NB4 (cell line): ENCODE results near the gene TTC19.
A peak's percentile ranks its signal among the peaks of the same experiment; 100 is the strongest.

ENCODE experiments used
- DNase-seq: peaks from one replicate; pipeline ENCODE4 v3.0.0; 2010; ENCODE audit warnings: low read depth
- H3K4me3 ChIP-seq: one replicate; pipeline ENCODE4 v1.5.1; 2011; ENCODE audit warnings: mild to moderate bottlenecking, low read depth, low read length, moderate library complexity
- CTCF ChIP-seq: IDR thresholded peaks from one replicate; pipeline ENCODE4 v1.5.1; 2012; ENCODE audit warnings: low read depth, low read length
- MAX ChIP-seq: IDR thresholded peaks from 2 replicates; pipeline ENCODE4 v1.6.1; 2011; ENCODE audit warnings: low read depth, low read length
- MYC ChIP-seq: IDR thresholded peaks from 2 replicates; pipeline ENCODE4 v1.6.1; 2011; ENCODE audit warnings: low read depth, low read length
- POLR2A ChIP-seq: IDR thresholded peaks from 2 replicates; pipeline ENCODE4 v1.6.1; 2011; ENCODE audit warnings: mild to moderate bottlenecking; ENCODE audit not compliant: insufficient read length; ENCODE audit errors: extremely low read depth

The TTC19 gene, protein sequence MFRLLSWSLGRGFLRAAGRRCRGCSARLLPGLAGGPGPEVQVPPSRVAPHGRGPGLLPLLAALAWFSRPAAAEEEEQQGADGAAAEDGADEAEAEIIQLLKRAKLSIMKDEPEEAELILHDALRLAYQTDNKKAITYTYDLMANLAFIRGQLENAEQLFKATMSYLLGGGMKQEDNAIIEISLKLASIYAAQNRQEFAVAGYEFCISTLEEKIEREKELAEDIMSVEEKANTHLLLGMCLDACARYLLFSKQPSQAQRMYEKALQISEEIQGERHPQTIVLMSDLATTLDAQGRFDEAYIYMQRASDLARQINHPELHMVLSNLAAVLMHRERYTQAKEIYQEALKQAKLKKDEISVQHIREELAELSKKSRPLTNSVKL

DNA sequence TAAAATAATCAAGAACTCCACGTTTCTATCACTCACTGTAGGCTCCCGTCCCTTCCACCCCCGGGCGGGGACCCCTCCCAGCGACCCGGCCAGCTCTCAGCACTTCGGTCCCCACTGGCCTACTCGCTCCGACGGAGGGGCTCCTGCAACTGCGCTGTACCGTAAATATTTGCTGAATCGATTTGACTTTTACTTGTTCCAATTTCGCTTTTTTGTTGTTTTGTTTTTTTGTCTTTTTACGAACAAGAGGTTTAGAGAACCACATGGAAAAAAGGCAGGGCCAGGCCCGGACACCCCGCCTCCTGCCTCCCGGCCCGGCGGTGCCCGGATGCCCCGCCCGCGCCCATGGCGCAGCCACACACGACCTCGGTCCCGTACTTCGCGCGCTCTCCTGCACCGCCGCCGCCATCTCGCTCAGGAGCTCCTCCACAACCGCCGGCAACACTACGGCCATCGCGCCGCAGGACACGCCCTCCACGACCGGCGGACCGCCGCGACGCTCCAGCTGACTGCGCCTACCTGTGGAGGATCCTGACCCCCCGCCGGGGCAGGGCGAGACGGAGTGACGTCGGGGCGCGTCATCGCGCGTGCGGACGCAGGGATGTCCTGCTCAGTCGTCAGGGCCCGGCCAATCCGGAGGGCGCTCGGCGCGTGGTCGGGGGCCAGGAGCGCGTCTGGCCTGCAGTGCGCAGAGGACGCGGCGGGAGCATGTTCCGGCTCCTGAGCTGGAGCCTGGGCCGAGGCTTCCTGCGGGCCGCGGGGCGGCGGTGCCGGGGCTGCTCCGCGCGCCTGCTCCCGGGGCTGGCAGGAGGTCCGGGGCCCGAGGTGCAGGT is at the start of gene TTC19, which contains the start of gene ZSWIM7:
Gene TTC19, plus strand, starts transcription at position 684 of the 833 bp plus-strand sequence. Its CDS starts 25 bp downstream, at position 709.
Gene ZSWIM7, minus strand, starts transcription at position 564 of the 833 bp plus-strand sequence. Its CDS starts 110 bp downstream, at position 454.
- H3K4me3 ChIP-seq, result peak within 1 kb of the TSS; percentile 97
- DNase-seq, result peak; percentile 99
- TF ChIP-seq CTCF, result no peak
- peak; percentile 88 for TF ChIP-seq MAX
- peak; percentile 86 for TF ChIP-seq MYC
- TF ChIP-seq POLR2A, result peak; percentile 97

DNA sequence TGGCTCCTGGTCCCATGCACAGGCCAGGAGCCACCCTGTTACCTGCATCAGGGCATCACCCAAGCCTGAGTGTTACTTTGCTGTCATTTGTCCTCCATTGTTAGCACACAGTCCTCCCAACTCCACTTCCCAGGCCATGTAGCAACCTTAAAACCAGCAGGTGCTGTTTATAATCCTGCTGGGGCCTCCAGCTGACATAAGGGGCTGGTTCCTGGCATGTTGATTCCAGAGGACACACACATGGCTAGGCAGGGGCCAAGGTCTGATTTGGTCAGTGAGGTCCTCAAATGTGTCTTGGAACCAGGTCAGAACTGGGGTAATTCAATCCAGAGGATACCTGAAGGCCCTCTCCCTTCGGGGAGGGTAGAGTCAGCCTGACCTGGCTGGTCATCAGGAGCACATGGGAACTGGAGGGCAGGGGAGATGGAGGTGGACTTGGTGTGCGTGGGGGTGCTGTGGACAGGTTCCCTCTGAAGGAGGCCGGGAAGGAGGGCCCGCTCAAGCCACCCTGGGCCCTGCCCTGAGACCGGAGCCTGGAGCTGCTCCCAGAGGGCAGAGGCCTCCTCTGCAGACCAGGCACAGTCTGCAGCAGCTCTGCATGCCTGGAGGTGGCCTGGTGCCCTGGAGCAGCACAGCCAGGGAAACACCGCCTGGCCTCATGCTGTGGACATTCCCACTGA is 48.1 kb upstream of the TTC19 start:
- no peak overlapping the region for H3K4me3 ChIP-seq
- DNase-seq, result no peak
- TF ChIP-seq MAX (no peak), CTCF (no peak), MYC (no peak), POLR2A (no peak)

- DNase-seq, result no peak
- TF ChIP-seq POLR2A (no peak), MAX (no peak), CTCF (no peak), MYC (no peak)
- H3K4me3 ChIP-seq, result no peak overlapping the region
Observed at GRCh38 chr17:15952048-15952532, 47.5 kb upstream of the TTC19 start.

- no peak for DNase-seq
- H3K4me3 ChIP-seq, result no peak overlapping the region
Observed at GRCh38 chr17:15952916-15953790, 46.5 kb upstream of the TTC19 start.

More at GRCh38 chr17:15952916-15953790, 46.5 kb upstream of the TTC19 start:
- TF ChIP-seq MAX, result no peak
- no peak for TF ChIP-seq POLR2A
- no peak for TF ChIP-seq CTCF
- no peak for TF ChIP-seq MYC
